Stimulated activated memory B cell treated with anti-CD40 and anti-IgM and Interleukin-4, amounts not matched to agents 10 μg/mL and 1 μg/mL and 100 μg/mL, for 72 hours (primary cell): ENCODE measurements around the gene C1QB.
"Not testable (repeated sequence)": the region's sequence is repeated elsewhere in the genome, so short reads cannot be mapped to it uniquely, and the experiment has no call there.

ENCODE experiments used
- ATAC-seq: fragments of 150-1000 bp; cut with Tn5 transposase; 2 replicates; pipeline ENCODE4 v1.10.0; 2021
- H3K27ac Mint-ChIP-seq: one replicate; pipeline ENCODE4 v1.8.0; 2022; ENCODE audit warnings: mild to moderate bottlenecking, mixed read lengths
- H3K27me3 Mint-ChIP-seq: one replicate; pipeline ENCODE4 v1.8.0; 2022; ENCODE audit warnings: mixed read lengths
- H3K36me3 Mint-ChIP-seq: one replicate; pipeline ENCODE4 v1.8.0; 2022; ENCODE audit warnings: mixed read lengths
- H3K4me1 Mint-ChIP-seq: one replicate; pipeline ENCODE4 v1.8.0; 2022; ENCODE audit warnings: mixed read lengths
- H3K4me3 Mint-ChIP-seq: one replicate; pipeline ENCODE4 v1.8.0; 2022; ENCODE audit warnings: mild to moderate bottlenecking, moderate library complexity, mixed read lengths
- H3K9me3 Mint-ChIP-seq: one replicate; pipeline ENCODE4 v1.8.0; 2022; ENCODE audit warnings: mixed read lengths

The C1QB gene

GRCh38 chr1:22643928-22644327 lies 9.1 kb upstream of the C1QB start:
- Mint-ChIP-seq H3K4me1 (no peaks in the 10 kb centered on the region), H3K27ac (no peak overlapping the region), H3K9me3 (no peaks in the 10 kb centered on the region), H3K27me3 (peaks cover 60% of the 10 kb centered on the region), H3K4me3 (no peak overlapping the region), H3K36me3 (no peaks in the 10 kb centered on the region)
- no peak for ATAC-seq

GRCh38 chr1:22645931-22646330 lies 7.1 kb upstream of the C1QB start:
- no peak overlapping the region for H3K27ac Mint-ChIP-seq
- H3K36me3 Mint-ChIP-seq: no peaks in the 10 kb centered on the region
- H3K4me1 Mint-ChIP-seq: no peaks in the 10 kb centered on the region
- H3K4me3 Mint-ChIP-seq: no peak overlapping the region
- H3K27me3 Mint-ChIP-seq: peaks cover 49% of the 10 kb centered on the region
- no peak for ATAC-seq
- no peaks in the 10 kb centered on the region for H3K9me3 Mint-ChIP-seq

- no peaks in the 10 kb centered on the region for H3K9me3 Mint-ChIP-seq
- no peaks in the 10 kb centered on the region for H3K4me1 Mint-ChIP-seq
- peaks cover 44% of the 10 kb centered on the region for H3K27me3 Mint-ChIP-seq
- no peak overlapping the region for H3K27ac Mint-ChIP-seq
- no peak overlapping the region for H3K4me3 Mint-ChIP-seq
- H3K36me3 Mint-ChIP-seq: no peaks in the 10 kb centered on the region
- no peak for ATAC-seq
Measured at GRCh38 chr1:22646384-22646783, 6.7 kb upstream of the C1QB start.

- no peak overlapping the region for H3K27ac Mint-ChIP-seq
- H3K36me3 Mint-ChIP-seq: no peaks in the 10 kb centered on the region
- peaks cover 32% of the 10 kb centered on the region for H3K27me3 Mint-ChIP-seq
- no peak for ATAC-seq
- no peaks in the 10 kb centered on the region for H3K4me1 Mint-ChIP-seq
- H3K4me3 Mint-ChIP-seq: no peak overlapping the region
- H3K9me3 Mint-ChIP-seq: no peaks in the 10 kb centered on the region
Measured at GRCh38 chr1:22650089-22650693, 2.8 kb upstream of the C1QB start.

GRCh38 chr1:22651941-22652856 lies 837 bp upstream of the C1QB start:
- Mint-ChIP-seq H3K27me3 (peaks cover 40% of the 10 kb centered on the region), H3K9me3 (no peaks in the 10 kb centered on the region), H3K27ac (no peak overlapping the region), H3K4me1 (no peaks in the 10 kb centered on the region), H3K36me3 (no peaks in the 10 kb centered on the region), H3K4me3 (no peak overlapping the region)
- ATAC-seq: no peak

DNA sequence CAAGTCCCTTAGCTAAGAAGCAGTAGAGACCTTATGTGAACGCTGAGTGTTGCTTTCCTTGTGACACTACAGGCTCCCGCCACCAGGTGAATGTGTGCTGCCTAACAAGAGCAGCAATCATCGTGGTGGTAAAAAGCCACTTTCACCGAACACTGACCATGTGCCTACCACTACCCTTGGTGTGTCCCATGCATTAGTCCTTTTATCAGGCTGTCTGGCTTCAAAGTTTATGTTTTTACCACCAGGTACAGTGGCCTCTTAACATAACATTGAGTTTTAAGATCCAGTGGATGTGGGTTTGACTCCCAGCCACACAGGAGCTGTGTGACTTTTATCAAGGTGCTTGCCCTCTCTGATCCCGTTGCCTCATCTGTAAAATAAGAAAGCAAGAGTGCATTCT lies 1.7 kb downstream of the C1QB start:
- Mint-ChIP-seq H3K4me1 (no peaks in the 10 kb centered on the region), H3K4me3 (no peak overlapping the region), H3K27me3 (peaks cover 61% of the 10 kb centered on the region), H3K9me3 (peaks cover 8% of the 10 kb centered on the region), H3K27ac (no peak overlapping the region), H3K36me3 (no peaks in the 10 kb centered on the region)
- ATAC-seq: no peak

DNA sequence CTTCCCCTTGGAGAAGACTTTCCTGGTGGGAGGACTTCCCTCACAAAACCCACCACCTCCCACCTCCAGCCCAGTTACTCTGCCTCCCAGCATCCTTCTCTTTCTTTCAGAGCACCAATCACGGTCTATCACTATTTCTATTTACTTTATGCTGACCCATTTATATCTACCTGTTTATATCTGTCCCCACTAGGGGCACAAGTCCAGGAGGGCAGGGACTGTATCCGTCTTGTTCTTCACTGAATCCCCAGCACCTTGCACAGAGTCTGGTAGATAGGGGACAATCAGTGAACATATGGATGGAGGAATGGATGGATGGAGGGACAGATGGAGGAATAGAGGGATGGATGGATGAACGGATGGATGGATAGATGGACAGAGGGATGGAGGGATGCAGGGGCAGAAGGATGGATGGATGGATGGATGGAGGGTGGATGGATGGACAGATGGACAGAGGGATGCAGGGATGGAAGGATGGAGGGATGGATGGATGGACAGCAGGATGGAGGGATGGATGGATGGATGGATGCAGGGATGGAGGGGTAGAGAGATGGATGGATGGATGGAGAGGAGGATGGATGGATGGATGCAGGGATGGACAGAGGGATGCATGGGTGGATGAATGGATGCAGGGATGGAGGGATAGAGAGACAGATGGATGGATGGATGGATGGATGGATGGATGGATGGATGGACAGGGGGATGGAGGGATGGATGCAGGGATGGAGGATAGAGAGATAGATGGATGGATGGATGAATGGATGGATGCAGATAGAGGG lies 5.5 kb downstream of the C1QB start:
- H3K4me1 Mint-ChIP-seq: no peaks in the 10 kb centered on the region
- peaks cover 65% of the 10 kb centered on the region for H3K27me3 Mint-ChIP-seq
- no peak for ATAC-seq
- peaks cover 8% of the 10 kb centered on the region for H3K9me3 Mint-ChIP-seq
- no peak overlapping the region for H3K27ac Mint-ChIP-seq
- H3K36me3 Mint-ChIP-seq: no peaks in the 10 kb centered on the region
- H3K4me3 Mint-ChIP-seq: no peak overlapping the region

- Mint-ChIP-seq H3K4me3 (no peak overlapping the region), H3K36me3 (no peaks in the 10 kb centered on the region), H3K27ac (no peak overlapping the region), H3K27me3 (peaks cover 73% of the 10 kb centered on the region), H3K9me3 (peaks cover 8% of the 10 kb centered on the region), H3K4me1 (no peaks in the 10 kb centered on the region)
- no peak for ATAC-seq
Measured at GRCh38 chr1:22660716-22661241, 7.7 kb downstream of the C1QB start.

- H3K27me3 Mint-ChIP-seq: peaks cover 62% of the 10 kb centered on the region
- ATAC-seq: no peak
- H3K4me1 Mint-ChIP-seq: no peaks in the 10 kb centered on the region
- no peaks in the 10 kb centered on the region for H3K36me3 Mint-ChIP-seq
- H3K4me3 Mint-ChIP-seq: no peak overlapping the region
- no peak overlapping the region for H3K27ac Mint-ChIP-seq
- H3K9me3 Mint-ChIP-seq: peaks cover 8% of the 10 kb centered on the region
Measured at GRCh38 chr1:22661880-22662279, 8.8 kb downstream of the C1QB start.

DNA sequence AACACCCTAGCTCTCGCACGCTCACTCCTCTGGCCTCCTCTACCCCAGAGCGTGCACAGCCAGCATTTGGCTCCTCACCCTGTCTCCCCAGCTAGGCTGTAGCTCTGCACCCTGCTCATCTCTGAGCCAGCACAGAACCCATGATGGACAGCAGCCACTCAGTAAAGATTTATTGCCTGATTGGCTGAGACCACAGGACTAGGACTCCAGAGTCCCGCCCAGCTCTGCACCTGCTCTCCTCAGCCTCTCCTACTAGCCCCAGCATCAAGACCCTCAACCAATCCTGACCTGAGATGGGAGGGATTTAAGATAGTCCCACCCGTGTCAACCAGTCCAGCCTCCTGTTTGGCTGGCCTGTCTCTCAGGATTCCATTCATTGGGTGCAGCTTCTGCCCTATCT lies 9.3 kb downstream of the C1QB start:
- Mint-ChIP-seq H3K36me3 (no peaks in the 10 kb centered on the region), H3K27me3 (peaks cover 58% of the 10 kb centered on the region), H3K9me3 (peaks cover 8% of the 10 kb centered on the region), H3K27ac (no peak overlapping the region), H3K4me3 (no peak overlapping the region), H3K4me1 (no peaks in the 10 kb centered on the region)
- peak; percentile 26 for ATAC-seq

- peaks cover 8% of the 10 kb centered on the region for H3K9me3 Mint-ChIP-seq
Measured at GRCh38 chr1:22662986-22663408, 10.0 kb downstream of the C1QB start.

DNA sequence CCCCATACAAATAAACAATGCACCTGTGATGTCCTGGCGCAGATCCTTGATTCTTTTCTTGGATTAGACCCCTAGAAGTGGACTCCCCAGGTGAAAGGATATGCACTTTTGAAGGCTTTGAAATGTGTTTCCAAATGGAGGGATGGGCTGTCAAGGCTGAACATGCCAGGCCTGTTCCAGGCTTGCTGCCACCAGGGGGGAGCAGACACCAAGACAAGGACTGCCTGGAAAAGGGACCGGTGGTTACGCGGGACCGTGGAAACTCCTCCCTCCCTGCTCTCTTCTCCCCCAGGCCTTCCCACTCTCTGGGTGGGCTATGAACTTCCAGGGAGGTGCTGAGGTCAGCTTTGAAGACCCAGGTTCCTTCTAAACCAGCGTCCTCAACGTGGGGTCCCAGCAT lies 12.7 kb downstream of the C1QB start:
- no peak overlapping the region for H3K4me3 Mint-ChIP-seq
- no peak overlapping the region for H3K27ac Mint-ChIP-seq
- no peaks in the 10 kb centered on the region for H3K36me3 Mint-ChIP-seq
- no peaks in the 10 kb centered on the region for H3K9me3 Mint-ChIP-seq
- H3K4me1 Mint-ChIP-seq: no peaks in the 10 kb centered on the region
- ATAC-seq: no peak
- H3K27me3 Mint-ChIP-seq: peaks cover 55% of the 10 kb centered on the region

More at GRCh38 chr1:22662986-22663408, 10.0 kb downstream of the C1QB start:
- no peak overlapping the region for H3K4me3 Mint-ChIP-seq
- no peak overlapping the region for H3K27ac Mint-ChIP-seq
- peaks cover 53% of the 10 kb centered on the region for H3K27me3 Mint-ChIP-seq
- no peaks in the 10 kb centered on the region for H3K4me1 Mint-ChIP-seq
- H3K36me3 Mint-ChIP-seq: no peaks in the 10 kb centered on the region
- no peak for ATAC-seq

DNA sequence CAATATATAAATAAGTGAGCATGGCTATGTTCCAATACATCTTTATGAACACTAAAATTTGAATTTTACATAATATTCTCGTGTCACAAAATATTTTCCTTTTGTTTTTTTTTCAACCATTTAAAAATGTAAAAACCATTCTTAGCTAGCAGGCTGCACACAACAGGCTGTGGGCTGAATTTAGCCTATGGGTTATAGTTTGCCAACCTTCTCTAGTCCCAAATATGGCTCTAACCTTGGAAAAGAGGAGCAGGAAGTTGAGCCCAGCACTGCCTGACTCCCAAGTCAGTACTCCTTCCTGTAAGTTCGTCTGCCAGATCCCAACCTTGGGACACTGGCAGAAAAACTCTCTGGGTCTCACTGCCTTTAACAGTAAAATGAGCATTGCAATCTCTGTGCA lies 13.4 kb downstream of the C1QB start:
- H3K9me3 Mint-ChIP-seq: no peaks in the 10 kb centered on the region
- H3K4me3 Mint-ChIP-seq: no peak overlapping the region
- no peaks in the 10 kb centered on the region for H3K4me1 Mint-ChIP-seq
- H3K36me3 Mint-ChIP-seq: no peaks in the 10 kb centered on the region
- no peak for ATAC-seq
- H3K27ac Mint-ChIP-seq: no peak overlapping the region
- H3K27me3 Mint-ChIP-seq: peaks cover 59% of the 10 kb centered on the region

GRCh38 chr1:22668840-22669239 lies 15.8 kb downstream of the C1QB start:
- H3K4me1 Mint-ChIP-seq, ATAC-seq, H3K9me3 Mint-ChIP-seq, H3K36me3 Mint-ChIP-seq, H3K27ac Mint-ChIP-seq, H3K4me3 Mint-ChIP-seq: not testable (repeated sequence)
- peaks cover 51% of the 10 kb centered on the region for H3K27me3 Mint-ChIP-seq

GRCh38 chr1:22670352-22670975 lies 17.4 kb downstream of the C1QB start:
- no peak for ATAC-seq

More at GRCh38 chr1:22670352-22670975, 17.4 kb downstream of the C1QB start:
- H3K27ac Mint-ChIP-seq: no peak overlapping the region
- H3K9me3 Mint-ChIP-seq: no peaks in the 10 kb centered on the region
- H3K4me3 Mint-ChIP-seq: no peak overlapping the region
- no peaks in the 10 kb centered on the region for H3K4me1 Mint-ChIP-seq
- H3K36me3 Mint-ChIP-seq: no peaks in the 10 kb centered on the region
- peaks cover 45% of the 10 kb centered on the region for H3K27me3 Mint-ChIP-seq
